ENCODE data around the gene STK10. TPM values are rescaled to one million over a fixed set of nuclear protein-coding genes. Genes with fewer than 3 reads are reported as not detected.

The STK10 gene
- polyA plus RNA-seq, 2 of the 4 experiments (the other 2 are of a cell fraction), result 4.3 to 13.1 TPM

DNA sequence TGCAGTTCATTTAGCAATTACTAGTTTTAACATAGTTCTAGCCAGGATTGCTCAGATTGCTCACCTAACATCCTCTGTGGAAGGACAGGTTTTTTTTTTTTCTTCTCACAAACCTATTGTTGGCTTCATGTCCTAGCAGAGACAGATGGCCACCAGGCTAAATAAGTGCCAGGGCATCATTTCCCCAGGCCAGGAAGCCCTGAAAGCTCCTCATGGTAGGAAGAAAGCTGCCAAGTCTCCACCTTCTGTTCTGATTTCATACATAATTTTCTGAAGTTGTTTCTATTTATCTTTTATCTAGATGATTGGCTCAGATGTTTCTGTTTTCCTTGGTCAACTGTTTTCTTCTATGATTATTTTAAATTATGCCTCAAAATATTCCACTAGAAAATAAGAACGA lies 37.0 kb upstream of the STK10 start:
- FAIRE-seq (no peak), DNase-seq (ENCODE audit: low read depth in 1 of 2, low spot score in 1 of 2) (no peak), ATAC-seq (no peak)
- Histone ChIP-seq H3K4me2 (no peak overlapping the region), H3K27ac (no peak overlapping the region), H3K4me3 (no peak overlapping the region), H3K4me1 (no peaks in the 10 kb centered on the region), H3K9me3 (no peaks in the 10 kb centered on the region)
- POLR2A ChIA-PET, result no interaction called here
- TF ChIP-seq SMC3 (IDR thresholded peaks at IDR 0.05), result no peak
- TF ChIP-seq KDM1A (IDR thresholded peaks at IDR 0.05; ENCODE audit: low read depth), result no peak
- TF ChIP-seq HOXB13 (CRISPR knock-in tag; IDR thresholded peaks at IDR 0.05; ENCODE audit: low read depth), result no peak
- TF ChIP-seq EHF (CRISPR knock-in tag; IDR thresholded peaks at IDR 0.05), result no peak
- no peak for TF ChIP-seq HEYL (CRISPR knock-in tag; IDR thresholded peaks at IDR 0.05)
- TF ChIP-seq, protein P1, sequence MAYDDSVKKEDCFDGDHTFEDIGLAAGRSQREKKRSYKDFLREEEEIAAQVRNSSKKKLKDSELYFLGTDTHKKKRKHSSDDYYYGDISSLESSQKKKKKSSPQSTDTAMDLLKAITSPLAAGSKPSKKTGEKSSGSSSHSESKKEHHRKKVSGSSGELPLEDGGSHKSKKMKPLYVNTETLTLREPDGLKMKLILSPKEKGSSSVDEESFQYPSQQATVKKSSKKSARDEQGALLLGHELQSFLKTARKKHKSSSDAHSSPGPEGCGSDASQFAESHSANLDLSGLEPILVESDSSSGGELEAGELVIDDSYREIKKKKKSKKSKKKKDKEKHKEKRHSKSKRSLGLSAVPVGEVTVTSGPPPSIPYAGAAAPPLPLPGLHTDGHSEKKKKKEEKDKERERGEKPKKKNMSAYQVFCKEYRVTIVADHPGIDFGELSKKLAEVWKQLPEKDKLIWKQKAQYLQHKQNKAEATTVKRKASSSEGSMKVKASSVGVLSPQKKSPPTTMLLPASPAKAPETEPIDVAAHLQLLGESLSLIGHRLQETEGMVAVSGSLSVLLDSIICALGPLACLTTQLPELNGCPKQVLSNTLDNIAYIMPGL (CRISPR knock-in tag; IDR thresholded peaks at IDR 0.05; ENCODE audit: borderline replicate concordance), result no peak
- TF ChIP-seq RCOR1 (IDR thresholded peaks at IDR 0.05; ENCODE audit: low read depth, low read length), result no peak
- no peak for TF ChIP-seq JUNB (IDR thresholded peaks at IDR 0.05)
- no peak for TF ChIP-seq RARB (CRISPR knock-in tag; IDR thresholded peaks at IDR 0.05)
- no peak for TF ChIP-seq RFX5 (IDR thresholded peaks at IDR 0.05)
- TF ChIP-seq FOSL2 (IDR thresholded peaks at IDR 0.05), result no peak
- TF ChIP-seq FOSL2 (CRISPR knock-in tag; IDR thresholded peaks at IDR 0.05), result no peak
- no peak for TF ChIP-seq HES2 (IDR thresholded peaks at IDR 0.05)
- TF ChIP-seq, protein P2, sequence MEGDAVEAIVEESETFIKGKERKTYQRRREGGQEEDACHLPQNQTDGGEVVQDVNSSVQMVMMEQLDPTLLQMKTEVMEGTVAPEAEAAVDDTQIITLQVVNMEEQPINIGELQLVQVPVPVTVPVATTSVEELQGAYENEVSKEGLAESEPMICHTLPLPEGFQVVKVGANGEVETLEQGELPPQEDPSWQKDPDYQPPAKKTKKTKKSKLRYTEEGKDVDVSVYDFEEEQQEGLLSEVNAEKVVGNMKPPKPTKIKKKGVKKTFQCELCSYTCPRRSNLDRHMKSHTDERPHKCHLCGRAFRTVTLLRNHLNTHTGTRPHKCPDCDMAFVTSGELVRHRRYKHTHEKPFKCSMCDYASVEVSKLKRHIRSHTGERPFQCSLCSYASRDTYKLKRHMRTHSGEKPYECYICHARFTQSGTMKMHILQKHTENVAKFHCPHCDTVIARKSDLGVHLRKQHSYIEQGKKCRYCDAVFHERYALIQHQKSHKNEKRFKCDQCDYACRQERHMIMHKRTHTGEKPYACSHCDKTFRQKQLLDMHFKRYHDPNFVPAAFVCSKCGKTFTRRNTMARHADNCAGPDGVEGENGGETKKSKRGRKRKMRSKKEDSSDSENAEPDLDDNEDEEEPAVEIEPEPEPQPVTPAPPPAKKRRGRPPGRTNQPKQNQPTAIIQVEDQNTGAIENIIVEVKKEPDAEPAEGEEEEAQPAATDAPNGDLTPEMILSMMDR (IDR thresholded peaks at IDR 0.05), result no peak
- no peak for TF ChIP-seq HOXA7 (CRISPR knock-in tag; IDR thresholded peaks at IDR 0.05)
- no peak for TF ChIP-seq HOXB5 (CRISPR knock-in tag; IDR thresholded peaks at IDR 0.05)
- no peak for TF ChIP-seq EHMT2 (IDR thresholded peaks at IDR 0.05; ENCODE audit: low read depth)
- no peak for TF ChIP-seq KDM5A (IDR thresholded peaks at IDR 0.05)
- TF ChIP-seq FOSB (CRISPR knock-in tag; IDR thresholded peaks at IDR 0.05), result no peak
- CTCF ChIA-PET, result interaction anchor here (0.6 to 1.3 kb wide), 2 partner anchors 68 to 329 kb away, joined by 3 read pairs; no protein-coding TSS in a partner anchor
- 93% methylated on average over 1 of the region's 1 CpG for WGBS (ENCODE audit: missing lambda C conversion rate)

DNA sequence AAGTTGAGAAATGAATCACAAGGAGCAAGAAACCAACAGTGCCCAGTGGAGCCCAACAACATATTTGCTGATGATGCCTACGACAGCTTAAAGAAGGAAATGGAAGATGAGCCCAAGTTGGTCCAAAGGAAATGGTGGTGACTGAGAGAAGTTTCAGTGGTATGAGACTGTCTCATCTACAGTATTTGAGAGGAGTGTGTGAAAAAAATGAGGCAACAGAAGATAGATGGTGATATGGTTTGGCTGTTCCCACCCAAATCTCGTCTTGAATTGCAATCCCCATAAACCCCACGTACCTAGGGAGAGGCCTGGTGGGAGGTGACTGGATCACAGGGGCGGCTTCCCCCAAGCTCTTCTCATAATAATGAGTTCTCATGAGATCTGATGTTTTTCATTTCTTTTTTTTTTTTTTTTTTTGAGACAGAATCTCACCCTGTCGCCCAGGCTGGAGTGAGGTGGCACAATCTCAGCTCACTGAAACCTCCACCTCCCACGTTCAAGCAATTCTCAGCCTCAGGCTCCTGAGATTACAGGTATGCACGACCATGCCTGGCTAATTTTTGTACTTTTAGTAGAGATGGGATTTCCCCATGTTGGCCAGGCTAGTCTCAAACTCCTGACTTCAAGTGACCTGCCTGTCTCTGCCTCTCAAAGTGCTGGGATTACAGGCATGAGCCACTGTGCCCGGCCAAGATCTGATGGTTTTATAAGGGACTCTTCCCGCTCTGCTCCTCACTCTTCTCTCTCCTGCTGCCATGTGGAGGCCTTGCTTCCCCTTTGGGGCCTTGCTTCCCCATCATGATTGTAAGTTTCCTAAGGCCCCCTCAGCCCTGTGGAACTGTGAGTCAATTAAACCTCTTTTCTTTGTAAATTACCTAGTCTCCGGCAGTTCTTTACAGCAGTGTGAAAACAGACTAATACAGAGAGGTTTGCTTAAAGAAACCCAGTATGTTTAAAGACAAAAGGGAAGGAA lies 36.2 kb upstream of the STK10 start:
- H3K4me1 ChIP-seq, result no peaks in the 10 kb centered on the region
- ChIA-PET CTCF (interaction anchor here (1.3 to 1.4 kb wide), 2 partner anchors 36 to 69 kb away, joined by 3 to 4 read pairs; partner anchors contain the start of gene STK10), POLR2A (no interaction called here)
- no peak overlapping the region for H3K27ac ChIP-seq
- H3K4me2 ChIP-seq, result no peak overlapping the region
- WGBS (ENCODE audit: missing lambda C conversion rate), result 91% methylated on average over 10 of the region's 10 CpGs
- DNase-seq (ENCODE audit: low read depth in 1 of 2, low spot score in 1 of 2) (no peak), ATAC-seq (no peak), FAIRE-seq (no peak)
- H3K4me3 ChIP-seq, result no peak overlapping the region
- no peaks in the 10 kb centered on the region for H3K9me3 ChIP-seq
- TF ChIP-seq ZFP36 (IDR thresholded peaks at IDR 0.05; ENCODE audit: borderline replicate concordance, partially characterized antibody) (no peak), MAZ (IDR thresholded peaks at IDR 0.05; ENCODE audit: borderline replicate concordance, low read depth, low read length) (no peak), BHLHE40 (IDR thresholded peaks at IDR 0.05; ENCODE audit: low read depth, low read length) (no peak), BCL3 (IDR thresholded peaks at IDR 0.05) (no peak), KDM5A (IDR thresholded peaks at IDR 0.05) (no peak), SREBF2 (IDR thresholded peaks at IDR 0.05) (no peak), POLR2AphosphoS2 (conservative IDR thresholded peaks at IDR 0.05; ENCODE audit: low read length) (no peak), NFE2L2 (conservative IDR thresholded peaks at IDR 0.05; ENCODE audit: low read length) (no peak), JUN (IDR thresholded peaks at IDR 0.05) (no peak), CEBPB (IDR thresholded peaks at IDR 0.05) (no peak), ZNF302 (CRISPR knock-in tag; IDR thresholded peaks at IDR 0.05) (no peak), FOXS1 (CRISPR knock-in tag; IDR thresholded peaks at IDR 0.05) (no peak), TFCP2L1 (CRISPR knock-in tag; IDR thresholded peaks at IDR 0.05) (no peak), RFX5 (IDR thresholded peaks at IDR 0.05) (no peak), E2F6 (IDR thresholded peaks at IDR 0.05; ENCODE audit: borderline replicate concordance, low read depth) (no peak), PHF8 (IDR thresholded peaks at IDR 0.05; ENCODE audit: borderline replicate concordance, low read depth) (no peak)
- TF ChIP-seq, protein P3, sequence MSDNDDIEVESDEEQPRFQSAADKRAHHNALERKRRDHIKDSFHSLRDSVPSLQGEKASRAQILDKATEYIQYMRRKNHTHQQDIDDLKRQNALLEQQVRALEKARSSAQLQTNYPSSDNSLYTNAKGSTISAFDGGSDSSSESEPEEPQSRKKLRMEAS (IDR thresholded peaks at IDR 0.05), result no peak
